ENCODE results near the gene TNNT3. TPM values are rescaled to one million over a fixed set of nuclear protein-coding genes. Genes with fewer than 3 reads are reported as not detected.

Gene TNNT3
- total RNA-seq, 6 experiments from 2014 or later: not detected

- Mint-ChIP-seq H3K4me1 (ENCODE audit: low read depth) (peaks cover 10% of the 10 kb centered on the region), H3K27me3 (ENCODE audit: insufficient read depth) (peaks cover 13% of the 10 kb centered on the region), H3K9me3 (no peaks in the 10 kb centered on the region), H3K4me3 (no peak overlapping the region), H3K27ac (no peak overlapping the region), H3K36me3 (ENCODE audit: low read depth) (no peaks in the 10 kb centered on the region)
- DNase-seq: no peak
- no peak for TF ChIP-seq CTCF (IDR thresholded peaks at IDR 0.05)
These were observed 13.2 kb downstream of the TNNT3 start for GRCh38 chr11:1932681-1933080.

DNA sequence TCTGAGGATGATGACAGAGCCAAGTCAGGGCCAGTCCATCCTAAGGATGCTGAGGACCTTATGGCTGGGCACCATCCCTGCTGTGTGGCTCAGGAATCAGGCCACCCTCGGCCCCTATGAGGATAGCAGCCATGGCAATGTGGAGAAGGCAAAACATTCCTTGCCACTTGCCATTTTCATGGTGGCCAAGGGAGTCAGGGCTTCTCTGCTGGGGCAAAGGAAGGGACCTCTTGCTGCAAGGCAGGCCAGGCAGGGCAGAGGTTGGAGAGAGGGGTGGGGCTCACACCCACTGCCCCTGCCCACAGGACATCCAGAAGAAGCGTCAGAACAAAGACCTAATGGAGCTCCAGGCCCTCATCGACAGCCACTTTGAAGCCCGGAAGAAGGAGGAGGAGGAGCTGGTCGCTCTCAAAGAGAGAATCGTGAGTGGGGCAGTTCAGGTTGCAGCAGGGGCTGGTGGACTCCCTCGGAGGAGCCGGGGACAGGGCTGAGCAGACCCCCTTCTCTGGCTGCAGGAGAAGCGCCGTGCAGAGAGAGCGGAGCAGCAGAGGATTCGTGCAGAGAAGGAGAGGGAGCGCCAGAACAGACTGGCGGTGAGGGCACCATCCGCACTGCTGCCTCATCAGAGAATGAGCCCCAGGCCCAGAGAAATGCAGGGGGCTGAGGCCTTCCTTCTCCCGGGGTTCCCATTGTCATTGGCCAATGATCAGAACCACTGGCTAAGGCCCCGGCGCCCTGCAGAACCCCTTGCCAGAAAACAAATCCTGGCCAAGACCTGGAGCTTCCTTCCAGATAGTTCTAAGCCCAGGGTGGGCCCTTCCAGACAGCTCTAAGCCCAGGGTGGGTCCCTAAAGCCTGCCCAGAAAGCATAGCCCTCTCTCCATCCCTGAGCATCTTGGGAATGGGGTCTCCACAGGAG is 14.2 kb downstream of the TNNT3 start:
- no peaks in the 10 kb centered on the region for H3K36me3 Mint-ChIP-seq (ENCODE audit: low read depth)
- no peak for TF ChIP-seq CTCF (IDR thresholded peaks at IDR 0.05)
- H3K4me3 Mint-ChIP-seq: no peak overlapping the region
- H3K27me3 Mint-ChIP-seq (ENCODE audit: insufficient read depth): peaks cover 13% of the 10 kb centered on the region
- no peak overlapping the region for H3K27ac Mint-ChIP-seq
- H3K9me3 Mint-ChIP-seq: no peaks in the 10 kb centered on the region
- peaks cover 10% of the 10 kb centered on the region for H3K4me1 Mint-ChIP-seq (ENCODE audit: low read depth)
- no peak for DNase-seq

DNA sequence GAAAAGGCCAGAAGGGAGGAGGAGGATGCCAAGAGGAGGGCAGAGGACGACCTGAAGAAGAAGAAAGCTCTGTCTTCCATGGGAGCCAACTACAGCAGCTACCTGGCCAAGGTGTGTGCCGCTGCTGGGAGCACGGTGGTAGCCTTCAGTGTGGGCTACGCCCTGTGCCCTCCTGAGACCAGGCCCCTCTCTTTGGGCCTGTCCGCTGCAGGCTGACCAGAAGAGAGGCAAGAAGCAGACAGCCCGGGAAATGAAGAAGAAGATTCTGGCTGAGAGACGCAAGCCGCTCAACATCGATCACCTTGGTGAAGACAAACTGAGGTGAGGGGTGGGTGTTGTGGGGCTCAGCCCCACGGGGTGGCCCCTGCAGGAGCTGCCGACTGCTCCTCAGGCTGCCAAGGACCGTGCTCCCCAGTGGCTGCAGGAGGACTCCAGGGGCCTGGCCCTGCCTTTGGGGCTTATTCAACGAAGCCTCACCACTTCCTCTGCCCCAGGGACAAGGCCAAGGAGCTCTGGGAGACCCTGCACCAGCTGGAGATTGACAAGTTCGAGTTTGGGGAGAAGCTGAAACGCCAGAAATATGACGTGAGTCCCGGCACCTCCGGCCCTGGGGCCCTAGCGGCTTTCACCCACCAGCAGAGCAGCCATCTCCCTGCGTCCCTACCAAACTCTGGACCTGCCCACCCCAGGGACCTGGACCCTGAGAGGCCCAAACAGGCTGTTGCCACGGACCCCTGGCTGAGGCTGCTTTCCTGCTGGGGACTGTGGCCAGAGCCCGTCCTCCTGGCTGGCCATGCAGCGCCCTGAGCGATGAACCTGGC is 15.0 kb downstream of the TNNT3 start:
- no peak for TF ChIP-seq CTCF (IDR thresholded peaks at IDR 0.05)
- no peak overlapping the region for H3K4me3 Mint-ChIP-seq
- H3K36me3 Mint-ChIP-seq (ENCODE audit: low read depth): no peaks in the 10 kb centered on the region
- DNase-seq: no peak
- peaks cover 13% of the 10 kb centered on the region for H3K27me3 Mint-ChIP-seq (ENCODE audit: insufficient read depth)
- no peak overlapping the region for H3K27ac Mint-ChIP-seq
- H3K9me3 Mint-ChIP-seq: no peaks in the 10 kb centered on the region
- H3K4me1 Mint-ChIP-seq (ENCODE audit: low read depth): peaks cover 10% of the 10 kb centered on the region

GRCh38 chr11:1935156-1936071 is 15.9 kb downstream of the TNNT3 start:
- H3K27me3 Mint-ChIP-seq (ENCODE audit: insufficient read depth): peaks cover 16% of the 10 kb centered on the region
- TF ChIP-seq CTCF (IDR thresholded peaks at IDR 0.05): no peak
- H3K4me3 Mint-ChIP-seq: no peak overlapping the region
- no peaks in the 10 kb centered on the region for H3K9me3 Mint-ChIP-seq
- peaks cover 10% of the 10 kb centered on the region for H3K4me1 Mint-ChIP-seq (ENCODE audit: low read depth)
- H3K36me3 Mint-ChIP-seq (ENCODE audit: low read depth): no peaks in the 10 kb centered on the region
- DNase-seq: no peak
- H3K27ac Mint-ChIP-seq: no peak overlapping the region

Measured in HFFc6 (cell line).